NCI-H774 (cell line): Measurements from ENCODE around the gene CTAGE8.
"Not testable (repeated sequence)": the region's sequence is repeated elsewhere in the genome, so short reads cannot be mapped to it uniquely, and the experiment has no call there.

Experiments
- DNase-seq: peaks from one replicate; lab custom pipeline; 2025; lab: John Stamatoyannopoulos, UW

The CTAGE8 gene

GRCh38 chr7:144269188-144269587, at the start of gene CTAGE8:
Gene CTAGE8 (minus strand): TSS chr7:144269288. CDS start chr7:144269250, 38 bp downstream.
- not testable (repeated sequence) for DNase-seq

- not testable (repeated sequence) for DNase-seq
Observed at GRCh38 chr7:144317537-144317936, 48.4 kb upstream of the CTAGE8 start.

GRCh38 chr7:144311872-144312469, 42.9 kb upstream of the CTAGE8 start, which contains the start of gene OR2A1:
Gene OR2A1 (plus strand): TSS chr7:144312419. CDS start chr7:144318125, 5,706 bp downstream.
- DNase-seq = not testable (repeated sequence)

GRCh38 chr7:144311218-144311617, 42.1 kb upstream of the CTAGE8 start:
- DNase-seq = not testable (repeated sequence)

- not testable (repeated sequence) for DNase-seq
Observed at GRCh38 chr7:144309702-144310101, 40.6 kb upstream of the CTAGE8 start.

- not testable (repeated sequence) for DNase-seq
Observed at GRCh38 chr7:144305156-144305555, 36.1 kb upstream of the CTAGE8 start.

- not testable (repeated sequence) for DNase-seq
Observed at GRCh38 chr7:144303607-144304006, 34.5 kb upstream of the CTAGE8 start.

- not testable (repeated sequence) for DNase-seq
Observed at GRCh38 chr7:144302578-144303303, 33.7 kb upstream of the CTAGE8 start.

GRCh38 chr7:144293794-144294499, 24.9 kb upstream of the CTAGE8 start:
- not testable (repeated sequence) for DNase-seq

- DNase-seq = not testable (repeated sequence)
Observed at GRCh38 chr7:144292384-144293161, 23.5 kb upstream of the CTAGE8 start.

GRCh38 chr7:144291607-144292006, 22.5 kb upstream of the CTAGE8 start:
- DNase-seq = not testable (repeated sequence)

- not testable (repeated sequence) for DNase-seq
Observed at GRCh38 chr7:144287171-144287784, 18.2 kb upstream of the CTAGE8 start.

GRCh38 chr7:144283716-144284115, 14.6 kb upstream of the CTAGE8 start:
- DNase-seq = not testable (repeated sequence)

GRCh38 chr7:144282490-144282889, 13.4 kb upstream of the CTAGE8 start:
- DNase-seq = not testable (repeated sequence)

GRCh38 chr7:144281981-144282380, 12.9 kb upstream of the CTAGE8 start:
- DNase-seq = not testable (repeated sequence)

- DNase-seq = not testable (repeated sequence)
Observed at GRCh38 chr7:144280010-144280409, 10.9 kb upstream of the CTAGE8 start.

GRCh38 chr7:144275281-144275680, 6.2 kb upstream of the CTAGE8 start:
- not testable (repeated sequence) for DNase-seq

GRCh38 chr7:144264692-144265091, 4.4 kb downstream of the CTAGE8 start, which contains the start of gene OR2A7:
Gene OR2A7 (minus strand): TSS chr7:144264792. CDS start chr7:144259628, 5,164 bp downstream.
- not testable (repeated sequence) for DNase-seq

GRCh38 chr7:144262128-144262527, 7.0 kb downstream of the CTAGE8 start:
- not testable (repeated sequence) for DNase-seq

- DNase-seq = not testable (repeated sequence)
Observed at GRCh38 chr7:144259067-144259466, 10.0 kb downstream of the CTAGE8 start.

- DNase-seq = no peak
Observed at GRCh38 chr7:144256112-144256511, 13.0 kb downstream of the CTAGE8 start.
